Neural progenitor cell (in vitro differentiated cells): Measurements from ENCODE around the gene LRIG2. TPM values are rescaled to one million over a fixed set of nuclear protein-coding genes. Genes with fewer than 3 reads are reported as not detected.
"Not testable (repeated sequence)": the region's sequence is repeated elsewhere in the genome, so short reads cannot be mapped to it uniquely, and the experiment has no call there.

Experiments used
- DNase-seq: peaks from one replicate; pipeline ENCODE4 v3.0.0-alpha.2; 2016; ENCODE audit warnings: low spot score
- H2AFZ ChIP-seq: fragments of 200-600 bp; sonication (generic); replicated peaks from 2 replicates; pipeline ENCODE4 v1.6.1; 2016; ENCODE audit warnings: antibody characterized with exemption
- H3F3A ChIP-seq: fragments of 200-600 bp; sonication (generic); 2 replicates; pipeline ENCODE4 v1.6.1; 2016; ENCODE audit warnings: antibody characterized with exemption, low read depth
- H3K27ac ChIP-seq: fragments of 200-600 bp; sonication (generic); 2 replicates; pipeline ENCODE4 v1.5.1; 2016; ENCODE audit warnings: mild to moderate bottlenecking
- H3K27me3 ChIP-seq: fragments of 200-600 bp; sonication (generic); 2 replicates; pipeline ENCODE4 v1.6.1; 2016; ENCODE audit warnings: mild to moderate bottlenecking, moderate library complexity
- H3K36me3 ChIP-seq: fragments of 200-600 bp; sonication (generic); 2 replicates; pipeline ENCODE4 v1.5.1; 2016
- H3K4me1 ChIP-seq: fragments of 200-600 bp; sonication (generic); 2 replicates; pipeline ENCODE4 v1.6.1; 2016; ENCODE audit warnings: mixed run types
- H3K4me2 ChIP-seq: fragments of 200-600 bp; sonication (generic); 2 replicates; pipeline ENCODE4 v1.6.1; 2016
- H3K4me3 ChIP-seq: fragments of 200-600 bp; sonication (generic); 2 replicates; pipeline ENCODE4 v1.5.1; 2016
- H3K79me2 ChIP-seq: fragments of 200-600 bp; sonication (generic); 2 replicates; pipeline ENCODE4 v1.6.1; 2016; ENCODE audit warnings: low read depth
- H3K9ac ChIP-seq: fragments of 200-600 bp; sonication (generic); 2 replicates; pipeline ENCODE4 v1.6.1; 2016
- H3K9me3 ChIP-seq: fragments of 200-600 bp; sonication (generic); 2 replicates; pipeline ENCODE4 v1.5.1; 2016; ENCODE audit warnings: low read depth
- H4K20me1 ChIP-seq: fragments of 200-600 bp; sonication (generic); 2 replicates; pipeline ENCODE4 v1.6.1; 2016; ENCODE audit warnings: low read depth
- H3K27ac Mint-ChIP-seq: 3 replicates; pipeline ENCODE4 v1.8.0; 2021; ENCODE audit warnings: mixed read lengths
- H3K27me3 Mint-ChIP-seq: 2 replicates; pipeline ENCODE4 v1.8.0; 2022; ENCODE audit warnings: low read depth, mild to moderate bottlenecking, inconsistent platforms, moderate library complexity, mixed read lengths; ENCODE audit not compliant: insufficient read depth
- H3K36me3 Mint-ChIP-seq: 3 replicates; pipeline ENCODE4 v1.8.0; 2021; ENCODE audit warnings: mixed read lengths
- H3K4me1 Mint-ChIP-seq: 3 replicates; pipeline ENCODE4 v1.8.0; 2021; ENCODE audit warnings: mixed read lengths
- H3K4me3 Mint-ChIP-seq: 3 replicates; pipeline ENCODE4 v1.8.0; 2021; ENCODE audit warnings: mild to moderate bottlenecking, moderate library complexity, mixed read lengths
- H3K9me3 Mint-ChIP-seq: 3 replicates; pipeline ENCODE4 v1.8.0; 2020; ENCODE audit warnings: mixed read lengths
- EZH2 ChIP-seq: fragments of 200-600 bp; sonication (generic); IDR thresholded peaks from 2 replicates; pipeline ENCODE4 v1.6.1; 2017; ENCODE audit warnings: antibody characterized with exemption, mild to moderate bottlenecking, moderate library complexity
- EZH2phosphoT487 ChIP-seq: fragments of 200-600 bp; sonication (generic); IDR thresholded peaks from 2 replicates; pipeline ENCODE4 v1.6.1; 2017; ENCODE audit warnings: antibody characterized with exemption
- total RNA-seq: library from RNA; depleted of rRNA; stranded (reverse); fragments of >200 nt; gene quantifications from 2 replicates; pipeline ENCODE4 v1.2.3, GENCODE V29; 2015; ENCODE audit warnings: low replicate concordance
- TF ChIP-seq, protein P1 (sequence below): fragments of 200-600 bp; sonication (generic); IDR thresholded peaks from 2 replicates; pipeline ENCODE4 v1.5.1; 2017; ENCODE audit warnings: antibody characterized with exemption, mild to moderate bottlenecking

LRIG2 gene
- total RNA-seq, 1 donor from 2014 or later: 24.4 TPM

DNA sequence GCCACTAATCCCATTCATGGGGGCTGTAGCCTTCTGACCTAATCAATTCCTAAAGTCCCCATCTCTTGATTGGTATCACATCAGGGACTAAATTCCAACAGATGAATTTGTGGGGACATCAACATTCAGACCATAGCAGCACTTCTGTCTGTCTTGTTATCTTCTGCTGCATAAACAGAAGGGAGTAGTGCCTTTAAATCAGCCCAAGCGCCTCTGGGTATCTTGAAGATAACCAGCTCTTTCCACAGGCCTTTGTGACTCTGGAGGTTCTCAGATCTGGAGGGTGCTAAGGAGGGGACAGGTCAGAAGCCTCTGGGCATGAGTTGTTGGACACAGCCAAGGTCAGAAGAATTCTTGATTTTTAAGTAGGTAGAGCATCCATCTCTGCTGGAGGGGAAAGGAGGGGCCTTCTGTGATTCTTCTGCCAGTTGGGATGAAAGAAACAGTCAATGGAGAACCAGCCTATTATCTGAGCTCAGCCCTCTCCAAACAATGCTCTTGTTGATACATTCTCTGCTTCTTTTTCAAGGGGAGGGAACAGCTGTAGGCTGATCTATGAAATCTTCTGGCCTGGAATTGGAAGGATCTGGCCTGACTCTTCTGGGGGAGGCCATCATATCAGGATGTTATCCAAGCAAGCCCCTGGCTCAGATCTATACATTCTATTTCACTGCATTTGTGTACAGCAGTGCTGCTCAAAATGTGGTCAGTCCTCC is 31.3 kb upstream of the LRIG2 start:
- peak overlapping the region; percentile 55 for H3K4me2 ChIP-seq
- peak; percentile 33 for DNase-seq
- no peak overlapping the region for H3K4me3 Mint-ChIP-seq
- H3F3A ChIP-seq: peaks cover 60% of the 10 kb centered on the region
- H4K20me1 ChIP-seq: peaks cover 5% of the 10 kb centered on the region
- no peaks in the 10 kb centered on the region for H3K9me3 Mint-ChIP-seq
- no peaks in the 10 kb centered on the region for H3K36me3 Mint-ChIP-seq
- H3K27ac ChIP-seq: peak overlapping the region; percentile 79
- peaks cover 47% of the 10 kb centered on the region for H3K4me1 ChIP-seq
- no peaks in the 10 kb centered on the region for H3K79me2 ChIP-seq
- H3K27me3 ChIP-seq: no peaks in the 10 kb centered on the region
- no peak overlapping the region for H3K9ac ChIP-seq
- peaks cover 4% of the 10 kb centered on the region for H3K27me3 Mint-ChIP-seq
- peak overlapping the region; percentile 81 for H3K27ac Mint-ChIP-seq
- no peaks in the 10 kb centered on the region for H3K36me3 ChIP-seq
- H3K4me3 ChIP-seq: no peak overlapping the region
- H2AFZ ChIP-seq: peak overlapping the region; percentile 38
- H3K4me1 Mint-ChIP-seq: peaks cover 32% of the 10 kb centered on the region
- H3K9me3 ChIP-seq: no peaks in the 10 kb centered on the region
- TF ChIP-seq, protein P1, sequence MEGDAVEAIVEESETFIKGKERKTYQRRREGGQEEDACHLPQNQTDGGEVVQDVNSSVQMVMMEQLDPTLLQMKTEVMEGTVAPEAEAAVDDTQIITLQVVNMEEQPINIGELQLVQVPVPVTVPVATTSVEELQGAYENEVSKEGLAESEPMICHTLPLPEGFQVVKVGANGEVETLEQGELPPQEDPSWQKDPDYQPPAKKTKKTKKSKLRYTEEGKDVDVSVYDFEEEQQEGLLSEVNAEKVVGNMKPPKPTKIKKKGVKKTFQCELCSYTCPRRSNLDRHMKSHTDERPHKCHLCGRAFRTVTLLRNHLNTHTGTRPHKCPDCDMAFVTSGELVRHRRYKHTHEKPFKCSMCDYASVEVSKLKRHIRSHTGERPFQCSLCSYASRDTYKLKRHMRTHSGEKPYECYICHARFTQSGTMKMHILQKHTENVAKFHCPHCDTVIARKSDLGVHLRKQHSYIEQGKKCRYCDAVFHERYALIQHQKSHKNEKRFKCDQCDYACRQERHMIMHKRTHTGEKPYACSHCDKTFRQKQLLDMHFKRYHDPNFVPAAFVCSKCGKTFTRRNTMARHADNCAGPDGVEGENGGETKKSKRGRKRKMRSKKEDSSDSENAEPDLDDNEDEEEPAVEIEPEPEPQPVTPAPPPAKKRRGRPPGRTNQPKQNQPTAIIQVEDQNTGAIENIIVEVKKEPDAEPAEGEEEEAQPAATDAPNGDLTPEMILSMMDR: no peak
- TF ChIP-seq EZH2 (no peak), EZH2phosphoT487 (no peak)

DNA sequence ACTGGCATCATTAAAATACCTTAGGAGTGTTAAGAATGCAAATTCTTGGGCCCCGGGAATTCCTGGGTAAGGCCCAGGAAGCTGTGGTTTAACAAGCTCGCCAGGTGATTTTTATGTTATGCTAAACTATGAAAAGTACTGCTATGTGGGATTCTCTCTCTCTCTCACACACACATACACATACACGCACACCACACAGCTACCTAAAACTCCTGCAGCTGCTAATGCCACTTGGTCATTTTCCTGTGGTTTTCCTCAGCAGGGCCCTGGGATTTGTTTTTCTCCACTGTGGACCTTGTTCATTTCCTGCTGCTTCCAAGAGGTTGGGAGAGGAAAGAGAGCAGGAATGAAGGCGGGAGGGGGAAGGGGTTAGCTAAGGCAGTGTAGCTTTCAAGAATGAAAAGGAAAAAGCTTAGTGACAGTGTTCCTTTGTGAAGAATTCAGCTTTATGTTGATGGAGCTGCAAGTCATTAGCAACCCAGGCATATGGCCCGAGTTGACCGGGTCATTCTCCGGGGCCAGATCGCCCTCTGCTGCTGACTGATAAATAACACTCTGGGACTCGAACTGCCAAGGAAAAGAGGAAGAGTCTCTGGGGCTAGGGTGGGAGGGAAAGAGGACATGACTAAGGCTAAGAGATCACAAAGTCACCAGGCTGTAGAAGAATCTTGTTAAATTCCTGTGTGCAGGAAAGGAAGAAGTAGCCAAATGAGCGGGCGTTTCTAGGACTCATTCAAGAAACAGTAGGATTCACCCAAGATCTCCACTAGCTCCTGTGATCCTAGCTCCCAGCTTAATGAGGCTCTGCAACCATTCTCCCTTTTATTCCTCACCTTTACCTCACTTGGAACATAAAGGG is 30.5 kb upstream of the LRIG2 start:
- Histone ChIP-seq H3K27ac (peak overlapping the region; percentile 79), H3K4me2 (peak overlapping the region; percentile 55), H3K4me1 (peaks cover 47% of the 10 kb centered on the region), H3K9ac (no peak overlapping the region), H3K36me3 (no peaks in the 10 kb centered on the region), H3K4me3 (no peak overlapping the region), H3F3A (peaks cover 53% of the 10 kb centered on the region), H4K20me1 (peaks cover 5% of the 10 kb centered on the region), H3K9me3 (no peaks in the 10 kb centered on the region), H3K27me3 (no peaks in the 10 kb centered on the region), H2AFZ (peak overlapping the region; percentile 38), H3K79me2 (no peaks in the 10 kb centered on the region)
- H3K4me1 Mint-ChIP-seq: peaks cover 30% of the 10 kb centered on the region
- TF ChIP-seq, protein P1: peak; percentile 76
- TF ChIP-seq EZH2phosphoT487 (no peak), EZH2 (no peak)
- H3K36me3 Mint-ChIP-seq: no peaks in the 10 kb centered on the region
- peaks cover 4% of the 10 kb centered on the region for H3K27me3 Mint-ChIP-seq
- H3K9me3 Mint-ChIP-seq: no peaks in the 10 kb centered on the region
- H3K27ac Mint-ChIP-seq: peak overlapping the region; percentile 81
- peak; percentile 92 for DNase-seq
- H3K4me3 Mint-ChIP-seq: peak overlapping the region; percentile 69

DNA sequence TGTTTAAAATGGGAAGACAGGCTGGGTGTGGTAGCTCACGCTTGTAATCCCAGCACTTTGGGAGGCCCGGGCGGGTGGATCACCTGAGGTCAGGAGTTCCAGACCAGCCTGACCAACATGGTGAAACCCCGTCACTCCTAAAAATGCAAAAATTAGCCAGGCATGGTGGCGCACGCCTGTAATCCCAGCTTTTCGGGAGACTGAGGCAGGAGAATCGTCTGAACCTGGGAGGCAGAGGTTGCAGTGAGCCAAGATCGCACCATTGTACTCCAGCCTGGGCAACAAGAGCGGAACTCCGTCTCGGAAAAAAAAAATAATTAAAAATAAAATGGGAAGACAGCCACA is 29.9 kb upstream of the LRIG2 start:
- not testable (repeated sequence) for DNase-seq, H3K9me3 Mint-ChIP-seq, H3K27me3 ChIP-seq, H3K4me3 ChIP-seq, H3K36me3 Mint-ChIP-seq, H3K27me3 Mint-ChIP-seq, H2AFZ ChIP-seq, H3K4me3 Mint-ChIP-seq, H3K9me3 ChIP-seq, H3K36me3 ChIP-seq, H3K79me2 ChIP-seq, H3K9ac ChIP-seq, H4K20me1 ChIP-seq
- Histone ChIP-seq H3K4me2 (peak overlapping the region; percentile 55), H3K27ac (peak overlapping the region; percentile 79), H3K4me1 (peaks cover 47% of the 10 kb centered on the region), H3F3A (peaks cover 53% of the 10 kb centered on the region)
- Mint-ChIP-seq H3K27ac (peak overlapping the region; percentile 82), H3K4me1 (peaks cover 30% of the 10 kb centered on the region)

DNA sequence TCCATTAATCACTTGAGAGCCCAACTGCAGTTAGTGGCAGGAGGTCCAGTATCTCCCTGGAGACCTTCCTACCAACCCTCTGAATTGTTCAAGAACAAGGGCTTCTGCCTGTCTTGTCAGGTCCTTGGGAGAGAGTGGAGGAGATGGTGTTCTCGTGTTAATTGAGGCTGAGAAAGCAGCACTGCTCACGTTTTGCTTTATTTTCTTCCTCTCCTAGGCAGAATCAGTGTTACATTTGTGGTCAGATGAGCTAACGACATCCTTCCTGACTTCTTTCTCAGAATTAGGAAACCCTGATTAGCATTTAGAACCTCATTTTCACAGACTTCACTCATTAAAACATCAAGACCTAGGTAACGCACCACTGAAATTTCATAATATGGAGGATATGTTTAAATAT is 26.4 kb upstream of the LRIG2 start:
- peaks cover 27% of the 10 kb centered on the region for H3K4me1 Mint-ChIP-seq
- H3K36me3 Mint-ChIP-seq: no peaks in the 10 kb centered on the region
- no peaks in the 10 kb centered on the region for H3K9me3 ChIP-seq
- H3K27me3 ChIP-seq: no peaks in the 10 kb centered on the region
- peaks cover 5% of the 10 kb centered on the region for H4K20me1 ChIP-seq
- no peak for TF ChIP-seq EZH2
- TF ChIP-seq, protein P1: no peak
- TF ChIP-seq EZH2phosphoT487: no peak
- peak overlapping the region; percentile 39 for H3K27ac ChIP-seq
- peaks cover 34% of the 10 kb centered on the region for H3F3A ChIP-seq
- no peak for DNase-seq
- H3K4me2 ChIP-seq: no peak overlapping the region
- no peaks in the 10 kb centered on the region for H3K79me2 ChIP-seq
- H3K4me3 ChIP-seq: no peak overlapping the region
- H3K36me3 ChIP-seq: no peaks in the 10 kb centered on the region
- no peak overlapping the region for H2AFZ ChIP-seq
- no peaks in the 10 kb centered on the region for H3K27me3 Mint-ChIP-seq
- no peaks in the 10 kb centered on the region for H3K9me3 Mint-ChIP-seq
- H3K4me3 Mint-ChIP-seq: no peak overlapping the region
- peaks cover 33% of the 10 kb centered on the region for H3K4me1 ChIP-seq
- H3K9ac ChIP-seq: no peak overlapping the region
- H3K27ac Mint-ChIP-seq: no peak overlapping the region
